ENCODE data around the gene SLC4A4. TPM values are rescaled to one million over a fixed set of nuclear protein-coding genes. Genes with fewer than 3 reads are reported as not detected.

SLC4A4 gene
- total RNA-seq, 1 experiment from 2014 or later = 1.1 TPM

- peaks cover 2% of the 10 kb centered on the region for H3K4me1 Mint-ChIP-seq
- H3K4me3 Mint-ChIP-seq = no peak overlapping the region
- H3K9me3 Mint-ChIP-seq = no peaks in the 10 kb centered on the region
- POLR2A ChIA-PET = no interaction called here
- H3K27me3 Mint-ChIP-seq (ENCODE audit: low read depth) = no peaks in the 10 kb centered on the region
- TF ChIP-seq GRHL2 (CRISPR knock-in tag; IDR thresholded peaks at IDR 0.05; ENCODE audit: insufficient replicate concordance, severe bottlenecking) (no peak), ATF1 (CRISPR knock-in tag; IDR thresholded peaks at IDR 0.05) (no peak), JAZF1 (CRISPR knock-in tag; IDR thresholded peaks at IDR 0.05) (no peak), ZNF138 (CRISPR knock-in tag; conservative IDR thresholded peaks at IDR 0.05) (no peak), ZNF232 (CRISPR knock-in tag; IDR thresholded peaks at IDR 0.05) (no peak), RORB (CRISPR knock-in tag; IDR thresholded peaks at IDR 0.05) (no peak), CREB1 (CRISPR knock-in tag; IDR thresholded peaks at IDR 0.05) (no peak), NFYB (CRISPR knock-in tag; conservative IDR thresholded peaks at IDR 0.05; ENCODE audit: low read depth) (no peak), TEAD1 (CRISPR knock-in tag; IDR thresholded peaks at IDR 0.05) (no peak), GABPB1 (CRISPR knock-in tag; IDR thresholded peaks at IDR 0.05) (no peak), TP53 (CRISPR knock-in tag; IDR thresholded peaks at IDR 0.05) (no peak), TCF7 (CRISPR knock-in tag; IDR thresholded peaks at IDR 0.05; ENCODE audit: low read depth) (no peak)
- TF ChIP-seq, protein P1, sequence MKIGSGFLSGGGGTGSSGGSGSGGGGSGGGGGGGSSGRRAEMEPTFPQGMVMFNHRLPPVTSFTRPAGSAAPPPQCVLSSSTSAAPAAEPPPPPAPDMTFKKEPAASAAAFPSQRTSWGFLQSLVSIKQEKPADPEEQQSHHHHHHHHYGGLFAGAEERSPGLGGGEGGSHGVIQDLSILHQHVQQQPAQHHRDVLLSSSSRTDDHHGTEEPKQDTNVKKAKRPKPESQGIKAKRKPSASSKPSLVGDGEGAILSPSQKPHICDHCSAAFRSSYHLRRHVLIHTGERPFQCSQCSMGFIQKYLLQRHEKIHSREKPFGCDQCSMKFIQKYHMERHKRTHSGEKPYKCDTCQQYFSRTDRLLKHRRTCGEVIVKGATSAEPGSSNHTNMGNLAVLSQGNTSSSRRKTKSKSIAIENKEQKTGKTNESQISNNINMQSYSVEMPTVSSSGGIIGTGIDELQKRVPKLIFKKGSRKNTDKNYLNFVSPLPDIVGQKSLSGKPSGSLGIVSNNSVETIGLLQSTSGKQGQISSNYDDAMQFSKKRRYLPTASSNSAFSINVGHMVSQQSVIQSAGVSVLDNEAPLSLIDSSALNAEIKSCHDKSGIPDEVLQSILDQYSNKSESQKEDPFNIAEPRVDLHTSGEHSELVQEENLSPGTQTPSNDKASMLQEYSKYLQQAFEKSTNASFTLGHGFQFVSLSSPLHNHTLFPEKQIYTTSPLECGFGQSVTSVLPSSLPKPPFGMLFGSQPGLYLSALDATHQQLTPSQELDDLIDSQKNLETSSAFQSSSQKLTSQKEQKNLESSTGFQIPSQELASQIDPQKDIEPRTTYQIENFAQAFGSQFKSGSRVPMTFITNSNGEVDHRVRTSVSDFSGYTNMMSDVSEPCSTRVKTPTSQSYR (CRISPR knock-in tag; IDR thresholded peaks at IDR 0.05) = no peak
- TF ChIP-seq, protein P2, sequence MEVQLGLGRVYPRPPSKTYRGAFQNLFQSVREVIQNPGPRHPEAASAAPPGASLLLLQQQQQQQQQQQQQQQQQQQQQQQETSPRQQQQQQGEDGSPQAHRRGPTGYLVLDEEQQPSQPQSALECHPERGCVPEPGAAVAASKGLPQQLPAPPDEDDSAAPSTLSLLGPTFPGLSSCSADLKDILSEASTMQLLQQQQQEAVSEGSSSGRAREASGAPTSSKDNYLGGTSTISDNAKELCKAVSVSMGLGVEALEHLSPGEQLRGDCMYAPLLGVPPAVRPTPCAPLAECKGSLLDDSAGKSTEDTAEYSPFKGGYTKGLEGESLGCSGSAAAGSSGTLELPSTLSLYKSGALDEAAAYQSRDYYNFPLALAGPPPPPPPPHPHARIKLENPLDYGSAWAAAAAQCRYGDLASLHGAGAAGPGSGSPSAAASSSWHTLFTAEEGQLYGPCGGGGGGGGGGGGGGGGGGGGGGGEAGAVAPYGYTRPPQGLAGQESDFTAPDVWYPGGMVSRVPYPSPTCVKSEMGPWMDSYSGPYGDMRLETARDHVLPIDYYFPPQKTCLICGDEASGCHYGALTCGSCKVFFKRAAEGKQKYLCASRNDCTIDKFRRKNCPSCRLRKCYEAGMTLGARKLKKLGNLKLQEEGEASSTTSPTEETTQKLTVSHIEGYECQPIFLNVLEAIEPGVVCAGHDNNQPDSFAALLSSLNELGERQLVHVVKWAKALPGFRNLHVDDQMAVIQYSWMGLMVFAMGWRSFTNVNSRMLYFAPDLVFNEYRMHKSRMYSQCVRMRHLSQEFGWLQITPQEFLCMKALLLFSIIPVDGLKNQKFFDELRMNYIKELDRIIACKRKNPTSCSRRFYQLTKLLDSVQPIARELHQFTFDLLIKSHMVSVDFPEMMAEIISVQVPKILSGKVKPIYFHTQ (CRISPR knock-in tag; IDR thresholded peaks at IDR 0.05) = no peak
- TF ChIP-seq, protein P3, sequence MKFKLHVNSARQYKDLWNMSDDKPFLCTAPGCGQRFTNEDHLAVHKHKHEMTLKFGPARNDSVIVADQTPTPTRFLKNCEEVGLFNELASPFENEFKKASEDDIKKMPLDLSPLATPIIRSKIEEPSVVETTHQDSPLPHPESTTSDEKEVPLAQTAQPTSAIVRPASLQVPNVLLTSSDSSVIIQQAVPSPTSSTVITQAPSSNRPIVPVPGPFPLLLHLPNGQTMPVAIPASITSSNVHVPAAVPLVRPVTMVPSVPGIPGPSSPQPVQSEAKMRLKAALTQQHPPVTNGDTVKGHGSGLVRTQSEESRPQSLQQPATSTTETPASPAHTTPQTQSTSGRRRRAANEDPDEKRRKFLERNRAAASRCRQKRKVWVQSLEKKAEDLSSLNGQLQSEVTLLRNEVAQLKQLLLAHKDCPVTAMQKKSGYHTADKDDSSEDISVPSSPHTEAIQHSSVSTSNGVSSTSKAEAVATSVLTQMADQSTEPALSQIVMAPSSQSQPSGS (CRISPR knock-in tag; IDR thresholded peaks at IDR 0.05; ENCODE audit: borderline replicate concordance, low read depth) = no peak
- TF ChIP-seq, protein P4, sequence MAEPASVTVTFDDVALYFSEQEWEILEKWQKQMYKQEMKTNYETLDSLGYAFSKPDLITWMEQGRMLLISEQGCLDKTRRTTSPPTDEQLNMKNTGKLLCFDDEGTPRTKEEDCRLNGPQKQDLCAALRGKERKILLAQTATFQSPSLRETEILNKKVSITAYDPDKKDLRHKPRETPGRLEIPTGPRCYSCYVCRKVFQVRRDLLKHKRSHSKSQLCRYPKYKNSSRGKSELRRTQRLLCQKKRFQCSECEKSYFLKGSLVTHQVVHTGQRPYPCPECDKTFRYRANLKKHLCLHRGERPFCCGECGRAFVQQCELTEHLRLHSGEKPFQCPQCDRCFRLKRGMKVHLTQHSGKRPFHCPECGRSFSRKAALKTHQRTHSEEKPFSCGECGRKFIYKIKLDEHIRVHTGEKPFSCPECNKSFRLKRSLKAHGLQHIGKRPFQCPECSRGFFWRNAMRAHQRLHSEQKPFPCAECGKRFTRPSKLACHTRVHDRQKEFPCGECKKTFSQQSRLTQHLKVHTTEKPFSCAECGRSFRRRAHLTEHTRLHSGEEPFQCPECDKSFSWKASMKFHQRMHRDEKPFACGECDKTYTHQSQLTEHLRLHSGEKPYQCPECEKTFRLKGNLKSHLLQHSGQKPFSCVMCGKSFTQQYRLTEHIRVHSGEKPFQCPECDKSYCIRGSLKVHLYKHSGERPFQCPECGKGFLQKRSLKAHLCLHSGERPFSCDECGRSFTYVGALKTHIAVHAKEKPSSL (CRISPR knock-in tag; conservative IDR thresholded peaks at IDR 0.05) = no peak
- TF ChIP-seq, protein P5, sequence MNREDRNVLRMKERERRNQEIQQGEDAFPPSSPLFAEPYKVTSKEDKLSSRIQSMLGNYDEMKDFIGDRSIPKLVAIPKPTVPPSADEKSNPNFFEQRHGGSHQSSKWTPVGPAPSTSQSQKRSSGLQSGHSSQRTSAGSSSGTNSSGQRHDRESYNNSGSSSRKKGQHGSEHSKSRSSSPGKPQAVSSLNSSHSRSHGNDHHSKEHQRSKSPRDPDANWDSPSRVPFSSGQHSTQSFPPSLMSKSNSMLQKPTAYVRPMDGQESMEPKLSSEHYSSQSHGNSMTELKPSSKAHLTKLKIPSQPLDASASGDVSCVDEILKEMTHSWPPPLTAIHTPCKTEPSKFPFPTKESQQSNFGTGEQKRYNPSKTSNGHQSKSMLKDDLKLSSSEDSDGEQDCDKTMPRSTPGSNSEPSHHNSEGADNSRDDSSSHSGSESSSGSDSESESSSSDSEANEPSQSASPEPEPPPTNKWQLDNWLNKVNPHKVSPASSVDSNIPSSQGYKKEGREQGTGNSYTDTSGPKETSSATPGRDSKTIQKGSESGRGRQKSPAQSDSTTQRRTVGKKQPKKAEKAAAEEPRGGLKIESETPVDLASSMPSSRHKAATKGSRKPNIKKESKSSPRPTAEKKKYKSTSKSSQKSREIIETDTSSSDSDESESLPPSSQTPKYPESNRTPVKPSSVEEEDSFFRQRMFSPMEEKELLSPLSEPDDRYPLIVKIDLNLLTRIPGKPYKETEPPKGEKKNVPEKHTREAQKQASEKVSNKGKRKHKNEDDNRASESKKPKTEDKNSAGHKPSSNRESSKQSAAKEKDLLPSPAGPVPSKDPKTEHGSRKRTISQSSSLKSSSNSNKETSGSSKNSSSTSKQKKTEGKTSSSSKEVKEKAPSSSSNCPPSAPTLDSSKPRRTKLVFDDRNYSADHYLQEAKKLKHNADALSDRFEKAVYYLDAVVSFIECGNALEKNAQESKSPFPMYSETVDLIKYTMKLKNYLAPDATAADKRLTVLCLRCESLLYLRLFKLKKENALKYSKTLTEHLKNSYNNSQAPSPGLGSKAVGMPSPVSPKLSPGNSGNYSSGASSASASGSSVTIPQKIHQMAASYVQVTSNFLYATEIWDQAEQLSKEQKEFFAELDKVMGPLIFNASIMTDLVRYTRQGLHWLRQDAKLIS (CRISPR knock-in tag; IDR thresholded peaks at IDR 0.05; ENCODE audit: borderline replicate concordance) = no peak
- TF ChIP-seq, protein P6, sequence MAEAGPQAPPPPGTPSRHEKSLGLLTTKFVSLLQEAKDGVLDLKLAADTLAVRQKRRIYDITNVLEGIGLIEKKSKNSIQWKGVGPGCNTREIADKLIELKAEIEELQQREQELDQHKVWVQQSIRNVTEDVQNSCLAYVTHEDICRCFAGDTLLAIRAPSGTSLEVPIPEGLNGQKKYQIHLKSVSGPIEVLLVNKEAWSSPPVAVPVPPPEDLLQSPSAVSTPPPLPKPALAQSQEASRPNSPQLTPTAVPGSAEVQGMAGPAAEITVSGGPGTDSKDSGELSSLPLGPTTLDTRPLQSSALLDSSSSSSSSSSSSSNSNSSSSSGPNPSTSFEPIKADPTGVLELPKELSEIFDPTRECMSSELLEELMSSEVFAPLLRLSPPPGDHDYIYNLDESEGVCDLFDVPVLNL (CRISPR knock-in tag; IDR thresholded peaks at IDR 0.05; ENCODE audit: borderline replicate concordance, low read depth) = no peak
- ATAC-seq (no peak), DNase-seq (ENCODE audit: low spot score) (no peak)
- CTCF ChIA-PET = no interaction called here
- H3K27ac Mint-ChIP-seq = no peak overlapping the region
- no peaks in the 10 kb centered on the region for H3K36me3 Mint-ChIP-seq
Observed at GRCh38 chr4:71446479-71447081, 107.8 kb downstream of the SLC4A4 start.
